Tibial nerve (tissue), 4 donors: ENCODE results near the gene MARCO. TPM values are rescaled to one million over a fixed set of nuclear protein-coding genes. Genes with fewer than 3 reads are reported as not detected.

Source experiments
- DNase-seq, 2 donors: peaks; one replicate each; pipeline ENCODE4 v3.0.0-alpha.2; 2019; ENCODE audit warnings: low spot score in 2 of 2
- H3K27ac ChIP-seq, 4 donors: fragments of 200-600 bp; sonication (generic) in 3 of 4; one replicate each; pipeline ENCODE4 v1.5.1; 2017 to 2019; ENCODE audit warnings: mild to moderate bottlenecking in 1 of 4
- H3K27me3 ChIP-seq, 2 donors: fragments of 200-600 bp; sonication (generic) in 1 of 2; one replicate each; pipeline versions ENCODE4 v1.5.1 to v1.6.0; 2017 to 2019
- H3K36me3 ChIP-seq, 3 donors: fragments of 200-600 bp; sonication (generic); one replicate each; pipeline ENCODE4 v1.5.1; 2018 to 2019
- H3K4me1 ChIP-seq, 4 donors: fragments of 200-600 bp; sonication (generic) in 3 of 4; one replicate each; pipeline ENCODE4 v1.5.1; 2017 to 2019
- H3K4me3 ChIP-seq, 4 donors: fragments of 200-600 bp; sonication (generic) in 3 of 4; one replicate each; pipeline ENCODE4 v1.5.1; 2017 to 2019; ENCODE audit warnings: mild to moderate bottlenecking in 1 of 4, moderate library complexity in 1 of 4
- H3K9me3 ChIP-seq, 4 donors: fragments of 200-600 bp; sonication (generic) in 3 of 4; one replicate each; pipeline ENCODE4 v1.5.1; 2017 to 2019
- CTCF ChIP-seq, 5 experiments: fragments of 200-600 bp in 3 of 5; fragments of 450-650 bp in 2 of 5; sonication (generic) in 3 of 5; IDR thresholded peaks; one replicate each; pipeline ENCODE4 v1.5.1; 2016 to 2019; ENCODE audit warnings: antibody characterized with exemption in 5 of 5, mild to moderate bottlenecking in 3 of 5, moderate library complexity in 2 of 5
- EP300 ChIP-seq, 2 donors: sonication (generic); formaldehyde crosslinking; IDR thresholded peaks; one replicate each; pipeline ENCODE4 v1.6.1; 2017; ENCODE audit warnings: antibody characterized with exemption in 2 of 2, mild to moderate bottlenecking in 1 of 2
- POLR2A ChIP-seq, 2 donors: fragments of 450-650 bp; IDR thresholded peaks; one replicate each; pipeline ENCODE4 v1.6.1; 2017; ENCODE audit warnings: antibody characterized with exemption in 2 of 2, mild to moderate bottlenecking in 2 of 2, moderate library complexity in 2 of 2
- WGBS, 2 donors: methylation state at CpG; one replicate each; pipeline ENCODE4 v1.1.5; 2018; 5-methylcytosine and 5-hydroxymethylcytosine counted together
- total RNA-seq, 4 donors: library from RNA; depleted of rRNA; stranded (reverse); fragments of >200 nt; gene quantifications; one replicate each; pipeline ENCODE4 v1.1.0, GENCODE V29; 2016

The MARCO gene
- total RNA-seq, 4 donors from 2014 or later: 11.1 to 59.4 (median 14.8) TPM

GRCh38 chr2:118990757-118991545 is 49.0 kb downstream of the MARCO start:
- Histone ChIP-seq H3K27me3 (no peaks in the 10 kb centered on the region), H3K4me3 (no peak overlapping the region), H3K27ac (no peak overlapping the region), H3K9me3 (no peaks in the 10 kb centered on the region), H3K4me1 (no peaks in the 10 kb centered on the region), H3K36me3 (no peaks in the 10 kb centered on the region)
- WGBS, 2 donors: 79 to 80% methylated on average over 10 of the region's 10 CpGs
- TF ChIP-seq CTCF (IDR thresholded peaks at IDR 0.05): no peak
- TF ChIP-seq POLR2A (IDR thresholded peaks at IDR 0.05): no peak
- TF ChIP-seq EP300 (IDR thresholded peaks at IDR 0.05): no peak
- no peak for DNase-seq

- Histone ChIP-seq H3K27ac (no peak overlapping the region), H3K9me3 (no peaks in the 10 kb centered on the region), H3K36me3 (no peaks in the 10 kb centered on the region), H3K4me3 (no peak overlapping the region), H3K27me3 (no peaks in the 10 kb centered on the region), H3K4me1 (no peaks in the 10 kb centered on the region)
- WGBS, 2 donors: 58 to 70% methylated on average over 1 of the region's 1 CpG
- no peak for DNase-seq
- TF ChIP-seq POLR2A (IDR thresholded peaks at IDR 0.05) (no peak), EP300 (IDR thresholded peaks at IDR 0.05) (no peak), CTCF (IDR thresholded peaks at IDR 0.05) (no peak)
Observed at GRCh38 chr2:118991554-118991953, 49.6 kb downstream of the MARCO start.

- Histone ChIP-seq H3K36me3 (no peaks in the 10 kb centered on the region), H3K27me3 (no peaks in the 10 kb centered on the region), H3K27ac (no peak overlapping the region), H3K4me3 (no peak overlapping the region), H3K4me1 (no peaks in the 10 kb centered on the region), H3K9me3 (no peaks in the 10 kb centered on the region)
- TF ChIP-seq POLR2A (IDR thresholded peaks at IDR 0.05) (no peak), CTCF (IDR thresholded peaks at IDR 0.05) (no peak), EP300 (IDR thresholded peaks at IDR 0.05) (no peak)
- DNase-seq: no peak
- WGBS, 2 donors: 79 to 84% methylated on average over 13 of the region's 13 CpGs
Observed at GRCh38 chr2:118992740-118993391, 50.9 kb downstream of the MARCO start.

DNA sequence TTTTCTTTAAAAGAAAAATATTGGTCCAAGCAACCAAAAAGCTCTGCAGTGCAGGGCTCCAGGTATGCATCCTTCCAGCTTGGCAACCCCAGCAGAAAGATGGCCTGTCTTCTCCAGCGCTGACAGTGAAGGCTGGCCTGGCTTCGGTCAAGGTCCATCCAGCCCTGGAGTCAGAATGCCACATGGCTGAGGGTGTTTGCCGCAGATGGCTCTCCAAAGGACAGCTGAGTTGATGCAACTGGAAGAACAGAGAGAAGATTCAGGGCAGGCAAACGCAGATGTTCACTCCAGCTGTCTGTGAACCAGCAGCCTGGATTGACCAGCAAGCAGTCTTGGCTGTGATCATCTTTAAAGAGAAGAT is 51.4 kb downstream of the MARCO start:
- no peak for TF ChIP-seq CTCF (IDR thresholded peaks at IDR 0.05)
- no peak for TF ChIP-seq EP300 (IDR thresholded peaks at IDR 0.05)
- no peak for TF ChIP-seq POLR2A (IDR thresholded peaks at IDR 0.05)
- 85 to 92% methylated on average over 4 of the region's 4 CpGs for WGBS, 2 donors
- no peak for DNase-seq

GRCh38 chr2:118994172-118994700 is 52.2 kb downstream of the MARCO start:
- no peaks in the 10 kb centered on the region for H3K36me3 ChIP-seq
- no peaks in the 10 kb centered on the region for H3K27me3 ChIP-seq
- H3K27ac ChIP-seq: no peak overlapping the region
- H3K4me1 ChIP-seq: no peaks in the 10 kb centered on the region
- H3K9me3 ChIP-seq: no peaks in the 10 kb centered on the region
- TF ChIP-seq POLR2A (IDR thresholded peaks at IDR 0.05) (no peak), EP300 (IDR thresholded peaks at IDR 0.05) (no peak)
- no peak for DNase-seq
- WGBS, 2 donors: 86 to 90% methylated on average over 14 of the region's 14 CpGs
- H3K4me3 ChIP-seq: no peak overlapping the region

More for the DNA sequence above, 51.4 kb downstream of the MARCO start:
- no peaks in the 10 kb centered on the region for H3K36me3 ChIP-seq
- H3K9me3 ChIP-seq: no peaks in the 10 kb centered on the region
- no peak overlapping the region for H3K27ac ChIP-seq
- no peaks in the 10 kb centered on the region for H3K4me1 ChIP-seq
- no peak overlapping the region for H3K4me3 ChIP-seq
- H3K27me3 ChIP-seq: no peaks in the 10 kb centered on the region
